GM19238 (cell line): ENCODE data around the gene NPHP3.
"Not testable (repeated sequence)": the region's sequence is repeated elsewhere in the genome, so short reads cannot be mapped to it uniquely, and the experiment has no call there.

Source experiments
- DNase-seq: peaks from one replicate; pipeline ENCODE4 v3.0.0; 2011; ENCODE audit warnings: low spot score; ENCODE audit not compliant: insufficient read length

NPHP3 gene

DNA sequence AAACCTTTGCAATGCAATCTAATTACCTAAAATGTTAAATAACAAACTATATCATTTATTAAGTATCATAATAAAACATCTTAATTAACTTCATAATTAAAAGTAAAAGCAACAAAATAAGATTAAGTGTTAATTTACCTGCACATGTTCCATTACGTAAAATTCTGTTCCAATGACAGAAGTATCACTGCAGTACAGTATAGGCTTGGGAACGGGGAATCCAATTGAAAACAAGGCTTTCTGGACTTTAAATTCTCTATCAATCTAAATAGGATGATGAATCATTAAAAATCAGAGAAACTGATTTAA is 79.7 kb downstream of the NPHP3 start:
- no peak for DNase-seq

GRCh38 chr3:132641837-132642538 is 80.2 kb downstream of the NPHP3 start:
- DNase-seq, result peak; percentile 12

DNA sequence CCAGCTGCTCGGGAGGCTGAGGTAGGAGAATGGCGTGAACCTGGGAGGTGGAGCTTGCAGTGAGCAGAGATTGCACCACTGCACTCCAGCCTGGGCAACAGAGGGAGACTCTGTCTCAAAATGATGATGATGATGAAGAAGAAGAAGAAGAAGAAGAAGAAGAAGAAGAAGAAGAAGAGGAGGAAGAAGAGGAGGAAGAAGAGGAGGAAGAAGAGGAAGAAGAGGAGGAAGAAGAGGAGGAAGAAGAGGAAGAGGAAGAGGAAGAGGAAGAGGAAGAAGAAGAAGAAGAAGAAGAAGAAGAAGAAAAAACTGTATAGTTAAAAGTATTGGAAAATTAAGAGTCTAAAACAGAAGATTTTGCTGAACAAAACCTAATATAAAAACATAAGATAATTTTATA is 80.8 kb downstream of the NPHP3 start:
- not testable (repeated sequence) for DNase-seq

DNA sequence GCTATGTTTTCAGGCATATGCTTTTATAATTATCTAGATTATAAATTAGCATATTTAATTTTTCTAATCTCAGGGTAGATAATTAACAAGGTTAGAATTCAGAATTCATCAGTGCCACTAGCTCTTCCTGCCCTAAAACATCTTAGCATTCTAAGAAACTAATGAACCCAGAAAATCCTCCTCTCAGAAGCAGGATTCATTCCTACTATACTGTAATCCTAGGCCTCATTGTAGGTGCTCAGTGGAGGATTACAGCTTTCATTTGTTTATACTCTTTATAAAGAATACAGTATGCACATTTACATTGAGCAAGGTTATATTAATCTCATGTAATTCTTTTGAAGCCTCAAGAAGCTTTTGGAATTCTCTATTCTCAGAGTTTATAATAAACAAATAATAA is 83.5 kb downstream of the NPHP3 start:
- DNase-seq, result no peak

GRCh38 chr3:132637590-132637989 is 84.6 kb downstream of the NPHP3 start:
- no peak for DNase-seq

DNA sequence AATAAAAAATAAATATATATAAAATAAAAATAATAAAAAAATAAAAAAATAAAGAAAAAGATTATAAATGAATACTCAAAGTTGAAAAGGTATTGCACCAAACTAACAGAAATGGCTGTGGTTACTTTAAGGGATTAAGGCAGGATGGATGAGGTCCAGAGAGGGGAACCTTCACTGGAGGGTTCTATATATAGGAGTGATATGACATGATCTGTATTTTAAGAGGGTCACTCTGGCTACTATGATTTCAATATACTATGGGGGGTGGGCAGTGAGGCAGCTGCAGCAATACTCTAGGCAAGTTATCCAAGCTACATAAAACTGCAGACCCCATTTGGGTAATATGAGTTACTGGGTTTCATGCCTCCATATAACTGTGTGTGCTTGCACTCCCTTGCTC is 87.2 kb downstream of the NPHP3 start:
- DNase-seq, result no peak
